HepG2 (cell line): ENCODE data around the gene ULBP1. TPM values are rescaled to one million over a fixed set of nuclear protein-coding genes. Genes with fewer than 3 reads are reported as not detected.

Experiments used
- ATAC-seq: fragments of 200-7000 bp; cut with Tn5 transposase; 3 replicates; pipeline ENCODE4 v1.9.1; 2020; ENCODE audit warnings: mild to moderate bottlenecking, moderate library complexity
- BruUV-seq: library from RNA; stranded (reverse); fragments of 400-500 nt; replicated peaks from 2 replicates; lab custom pipeline; 2021; lab: Mats Ljungman, UMichigan
- CTCF ChIA-PET: fragments of 300-600 bp; formaldehyde crosslinking; extraction: SDS; loops from one replicate; lab custom pipeline; 2021; ENCODE audit warnings: low total read pairs, inconsistent platforms, low intra/inter-chr PET ratio; lab: Yijun Ruan, JAX
- POLR2A ChIA-PET: fragments of 350-600 bp; sonication (Branson Sonifier 250); formaldehyde crosslinking; loops from one replicate; lab custom pipeline; 2020; ENCODE audit warnings: antibody characterized with exemption, inconsistent platforms; lab: Yijun Ruan, JAX
- DNase-seq: peaks from one replicate; pipeline ENCODE4 v3.0.0-alpha.2; 2015; ENCODE audit warnings: low spot score
- FAIRE-seq: peaks from 3 replicates; lab custom pipeline; 2011; peaks lifted over from hg19 to GRCh38; lab: Jason Lieb, UNC
- H2AFZ ChIP-seq: one replicate; pipeline ENCODE4 v1.6.1; 2011; ENCODE audit warnings: low read length, inconsistent platforms
- H3K27ac ChIP-seq: fragments of 300-600 bp; 3 replicates; pipeline ENCODE4 v1.8.0; 2011; ENCODE audit warnings: mixed run types, mild to moderate bottlenecking, mixed read lengths, low read length, inconsistent platforms; ENCODE audit not compliant: insufficient read depth; ENCODE audit errors: extremely low read length
- H3K27me3 ChIP-seq, 2 experiments: fragments of 200-600 bp in 1 of 2; 2 replicates in 1 of 2; 3 replicates in 1 of 2; pipeline versions ENCODE4 v1.6.0 to v1.8.0; 2011; ENCODE audit warnings: low read length in 2 of 2, mild to moderate bottlenecking in 2 of 2, moderate library complexity in 2 of 2, inconsistent platforms in 1 of 2; ENCODE audit not compliant: insufficient read depth in 2 of 2, control insufficient read depth in 1 of 2
- H3K36me3 ChIP-seq, 2 experiments: fragments of 200-600 bp in 1 of 2; replicated peaks in 1 of 2; 2 replicates in 1 of 2; 3 replicates in 1 of 2; pipeline versions ENCODE4 v1.5.1 to v1.8.0; 2011; ENCODE audit warnings: low read length in 2 of 2, inconsistent platforms in 1 of 2; ENCODE audit not compliant: insufficient read depth in 2 of 2, control insufficient read depth in 1 of 2
- H3K4me1 ChIP-seq: 2 replicates; pipeline ENCODE4 v1.5.1; 2012; ENCODE audit warnings: low read length, inconsistent platforms; ENCODE audit not compliant: insufficient read depth
- H3K4me2 ChIP-seq: 2 replicates; pipeline ENCODE4 v1.6.0; 2011; ENCODE audit warnings: low read depth, low read length, inconsistent platforms
- H3K4me3 ChIP-seq, 3 experiments: fragments of 200-600 bp in 1 of 3; sonication (generic), shearing (Covaris generic) in 1 of 3; replicated peaks in 1 of 3; 2 replicates each; pipeline ENCODE4 v1.5.1; 2011 to 2016; ENCODE audit warnings: low read length in 3 of 3, inconsistent platforms in 2 of 3, low read depth in 2 of 3, mild to moderate bottlenecking in 2 of 3, control low read depth in 1 of 3, mixed read lengths in 1 of 3; ENCODE audit not compliant: insufficient read depth in 1 of 3
- H3K79me2 ChIP-seq: one replicate; pipeline ENCODE4 v1.6.1; 2011; ENCODE audit warnings: low read length, inconsistent platforms; ENCODE audit not compliant: insufficient read depth
- H3K9ac ChIP-seq: 2 replicates; pipeline ENCODE4 v1.6.0; 2011; ENCODE audit warnings: mild to moderate bottlenecking, low read depth, low read length, inconsistent platforms; ENCODE audit not compliant: insufficient read depth
- H3K9me3 ChIP-seq: 2 replicates; pipeline ENCODE4 v1.5.1; 2012; ENCODE audit warnings: mild to moderate bottlenecking, low read length
- H4K20me1 ChIP-seq: 2 replicates; pipeline ENCODE4 v1.6.0; 2011; ENCODE audit warnings: inconsistent platforms, mild to moderate bottlenecking, low read length, moderate library complexity; ENCODE audit not compliant: insufficient read depth
- ATF4 ChIP-seq, 2 experiments: fragments of 450-650 bp in 1 of 2; sonication (generic) in 1 of 2; formaldehyde crosslinking; IDR thresholded peaks; 2 replicates each; pipeline versions ENCODE4 v1.5.0 to v1.8.0; 2020 to 2022; ENCODE audit warnings: mild to moderate bottlenecking in 1 of 2, missing genetic modification reagents in 1 of 2
- CEBPB ChIP-seq: IDR thresholded peaks from 2 replicates; pipeline ENCODE4 v1.6.1; 2011; ENCODE audit warnings: low read depth, low read length, improper control_type of control experiment, borderline replicate concordance
- ETS1 ChIP-seq: sonication (generic); formaldehyde crosslinking; IDR thresholded peaks from 2 replicates; pipeline ENCODE4 v1.4.0; 2020; ENCODE audit warnings: missing genetic modification reagents
- FOXC1 ChIP-seq: sonication (generic); formaldehyde crosslinking; IDR thresholded peaks from 2 replicates; pipeline ENCODE4 v1.8.0; 2022; ENCODE audit warnings: mild to moderate bottlenecking, missing genetic modification reagents, borderline replicate concordance
- HES4 ChIP-seq: sonication (generic); formaldehyde crosslinking; IDR thresholded peaks from 2 replicates; pipeline ENCODE4 v1.9.0; 2021; ENCODE audit warnings: mild to moderate bottlenecking, missing genetic modification reagents, borderline replicate concordance
- HMG20B ChIP-seq: conservative IDR thresholded peaks from 2 replicates; pipeline ENCODE4 v1.6.1; 2016; ENCODE audit warnings: missing genetic modification reagents, missing compliant biosample characterization
- SAFB2 ChIP-seq: sonication (generic); formaldehyde crosslinking; IDR thresholded peaks from 2 replicates; pipeline ENCODE4 v1.5.1; 2020; ENCODE audit warnings: missing genetic modification reagents, low read depth, mild to moderate bottlenecking, borderline replicate concordance
- SMARCC2 ChIP-seq: fragments of 450-650 bp; IDR thresholded peaks from 2 replicates; pipeline ENCODE4 v1.6.1; 2017; ENCODE audit warnings: antibody characterized with exemption, mild to moderate bottlenecking
- ZNF256 ChIP-seq: sonication (generic); formaldehyde crosslinking; conservative IDR thresholded peaks from 2 replicates; pipeline ENCODE4 v1.4.0; 2020; ENCODE audit warnings: missing genetic modification reagents
- ZNF333 ChIP-seq: sonication (generic); formaldehyde crosslinking; IDR thresholded peaks from 2 replicates; pipeline ENCODE4 v1.4.0; 2020; ENCODE audit warnings: mild to moderate bottlenecking, missing genetic modification reagents, borderline replicate concordance
- ZNF501 ChIP-seq: sonication (generic); formaldehyde crosslinking; IDR thresholded peaks from 2 replicates; pipeline ENCODE4 v1.5.1; 2020; ENCODE audit warnings: mild to moderate bottlenecking, moderate library complexity, missing genetic modification reagents
- ZNF510 ChIP-seq: sonication (generic); formaldehyde crosslinking; IDR thresholded peaks from 2 replicates; pipeline ENCODE4 v1.4.0; 2020; ENCODE audit warnings: low read depth, mild to moderate bottlenecking, missing genetic modification reagents
- ZUFSP ChIP-seq: sonication (generic); formaldehyde crosslinking; IDR thresholded peaks from 2 replicates; pipeline ENCODE4 v1.9.0; 2021; ENCODE audit warnings: missing genetic modification reagents, mild to moderate bottlenecking, borderline replicate concordance
- WGBS: methylation state at CpG from one replicate; pipeline ENCODE4 v1.1.6; 2017; ENCODE audit warnings: low lambda C conversion rate; 5-methylcytosine and 5-hydroxymethylcytosine counted together
- in situ Hi-C: cut with HindIII; loops from 2 replicates; pipeline ENCODE4 v1.10.0; 2017; ENCODE audit warnings: low pct_unique_long_range_greater_than_20kb; ENCODE audit not compliant: extremely low pct_ligation_motif_present
- intact Hi-C: fragments of 100-400 bp; cut with micrococcal nuclease; formaldehyde crosslinking; loops from one replicate; pipeline ENCODE4 v1.10.0; 2022; ENCODE audit not compliant: unreplicated experiment
- polyA plus RNA-seq, 8 experiments: library from polyadenylated mRNA; depleted of rRNA in 3 of 8; stranded (reverse) in 7 of 8; unstranded in 1 of 8; fragments of >200 nt; fragmentation: Illumina TruSeq in 4 of 8; extraction: Trizol in 4 of 8; gene quantifications; 2 replicates each; pipeline versions ENCODE4 v1.2.1 to v1.2.3, GENCODE V29; 2011 to 2016; ENCODE audit warnings: low read depth in 4 of 8, missing spikeins in 1 of 8, mixed read lengths in 1 of 8; ENCODE audit not compliant: insufficient read depth in 1 of 8
- total RNA-seq, 5 experiments: library from RNA; depleted of rRNA; stranded (reverse); fragments of >200 nt; fragmentation: Illumina TruSeq; extraction: Trizol; gene quantifications; 2 replicates each; pipeline ENCODE4 v1.2.3, GENCODE V29; 2016; ENCODE audit warnings: low read depth in 1 of 5

Gene ULBP1
- total and polyA plus RNA-seq, 2 of the 13 experiments (the other 11 are each of a cell fraction or from before 2014, with no cell fraction given): 0.04 to 0.09 TPM

- Histone ChIP-seq H3K4me1 (peaks cover 10% of the 10 kb centered on the region), H2AFZ (no peak overlapping the region), H4K20me1 (no peaks in the 10 kb centered on the region; the same call in 1 of the 2 replicates), H3K4me3 (no peak overlapping the region), H3K79me2 (no peaks in the 10 kb centered on the region), H3K9me3 (no peaks in the 10 kb centered on the region), H3K36me3 (no peaks in the 10 kb centered on the region), H3K4me2 (no peak overlapping the region), H3K27me3 (peaks cover 5 to 64% of the 10 kb centered on the region in 2 experiments), H3K9ac (no peak overlapping the region), H3K27ac (no peak overlapping the region)
- TF ChIP-seq ZUFSP (no peak), ATF4 (CRISPR knock-in tag; IDR thresholded peaks at IDR 0.05) (no peak), ETS1 (CRISPR knock-in tag) (no peak), ZNF510 (CRISPR knock-in tag) (no peak), ZNF256 (CRISPR knock-in tag) (no peak), SMARCC2 (no peak), HES4 (CRISPR knock-in tag) (no peak), ZNF333 (CRISPR knock-in tag) (no peak), ZNF501 (CRISPR knock-in tag) (no peak), FOXC1 (CRISPR knock-in tag) (no peak), CEBPB (no peak), SAFB2 (CRISPR knock-in tag) (no peak), HMG20B (no peak)
- DNase-seq (no peak), FAIRE-seq (no peak), ATAC-seq (no peak)
- ChIA-PET CTCF (no interaction called here), POLR2A (no interaction called here)
- in situ Hi-C loops: no loop called here
- no TSS peak for BruUV-seq
- 7% methylated on average over 9 of the region's 9 CpGs for WGBS
- intact Hi-C loops: no loop called here
Observed at GRCh38 chr6:149951096-149951495, 12.6 kb upstream of the ULBP1 start.
